ENCODE measurements around the gene KRTAP5-8.
"Not testable (repeated sequence)": the region's sequence is repeated elsewhere in the genome, so short reads cannot be mapped to it uniquely, and the experiment has no call there.

Gene KRTAP5-8

DNA sequence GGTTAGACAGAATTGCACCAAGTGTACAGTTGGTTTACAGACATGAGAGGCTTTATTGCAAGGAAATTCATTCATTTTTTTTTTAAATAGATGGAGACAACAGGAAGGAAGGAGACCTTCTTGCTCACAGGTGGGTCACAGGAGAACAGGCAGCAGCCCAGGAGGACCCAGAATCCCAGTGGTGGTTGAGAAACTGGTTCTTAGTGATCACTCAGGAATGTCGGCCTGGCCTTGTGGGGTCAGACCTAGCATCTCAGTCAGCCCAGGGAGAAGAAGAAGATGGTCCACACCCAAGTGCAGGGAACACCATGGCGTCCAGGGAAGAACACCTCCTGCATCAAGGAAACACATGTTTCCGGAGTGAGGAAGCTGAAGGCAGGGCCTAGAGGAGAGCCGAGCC is 44.0 kb downstream of the KRTAP5-8 start:
- Histone ChIP-seq H3K4me3 (ENCODE audit: control insufficient read depth in 1 of 7, extremely low read depth in 1 of 7, insufficient read depth in 4 of 7, low read depth in 2 of 7, low read length in 6 of 7) (no peak overlapping the region), H3K27me3 (replicated peaks in 2 of 5; ENCODE audit: control insufficient read depth in 4 of 5, insufficient read depth in 5 of 5, low read length in 4 of 5) (no peaks in the 10 kb centered on the region), H3K27ac (ENCODE audit: insufficient read depth in 1 of 2, low read depth in 1 of 2, low read length in 2 of 2, poor library complexity in 1 of 2, severe bottlenecking in 2 of 2) (no peak overlapping the region), H3K9me3 (ENCODE audit: control extremely low read depth in 1 of 5, control insufficient read depth in 4 of 5, insufficient read depth in 2 of 5, low read depth in 1 of 5, low read length in 4 of 5) (no peaks in the 10 kb centered on the region), H3K36me3 (ENCODE audit: control insufficient read depth in 4 of 4, insufficient read depth in 4 of 4, low read length in 3 of 4) (no peaks in the 10 kb centered on the region), H3K4me1 (ENCODE audit: control extremely low read depth in 1 of 4, control insufficient read depth in 4 of 4, insufficient read depth in 4 of 4, low read length in 3 of 4) (peaks cover 0 to 15% (median 3%) of the 10 kb centered on the region in 4 experiments)
- 100% methylated on average over 4 of the region's 4 CpGs for WGBS (ENCODE audit: insufficient coverage)
- no peak for DNase-seq
- ChIA-PET CTCF (interaction anchor here (1.1 to 1.6 kb wide), 2 partner anchors 9 to 18 kb away, joined by 4 to 5 read pairs; no protein-coding TSS in a partner anchor), POLR2A (no interaction called here)

DNA sequence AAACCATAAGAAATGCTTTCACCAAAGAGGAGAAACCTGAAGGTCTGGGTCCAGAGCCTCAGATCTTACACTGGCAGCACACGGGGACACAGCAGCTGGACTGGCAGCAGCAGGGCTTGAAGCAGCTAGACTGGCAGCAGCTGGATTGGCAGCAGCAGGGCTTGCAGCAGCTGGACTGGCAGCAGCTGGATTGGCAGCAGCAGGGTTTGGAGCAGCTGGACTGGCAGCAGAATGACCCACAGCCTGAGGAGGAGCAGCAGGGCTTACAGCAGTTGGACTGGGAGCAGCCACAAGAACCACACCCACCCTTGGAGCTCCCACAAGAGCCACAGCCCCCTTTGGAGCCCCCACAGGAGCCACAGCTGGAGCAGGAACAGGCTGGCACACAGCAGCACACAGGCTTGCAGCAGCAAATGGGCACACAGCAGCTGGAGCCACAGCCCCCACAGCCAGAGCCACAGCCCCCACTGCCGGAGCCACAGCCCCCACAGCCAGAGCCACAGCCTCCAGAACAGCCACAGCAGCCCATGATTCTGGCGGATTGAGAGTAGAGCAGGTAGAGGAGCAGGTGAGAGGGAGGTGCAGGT is 44.6 kb downstream of the KRTAP5-8 start, which contains the start of gene KRTAP5-11:
KRTAP5-11 (minus strand) TSS at position 567 of the 587 bp plus-strand sequence; CDS start at position 529, 38 bp downstream.
- no peak for DNase-seq
- POLR2A ChIA-PET = no interaction called here

DNA sequence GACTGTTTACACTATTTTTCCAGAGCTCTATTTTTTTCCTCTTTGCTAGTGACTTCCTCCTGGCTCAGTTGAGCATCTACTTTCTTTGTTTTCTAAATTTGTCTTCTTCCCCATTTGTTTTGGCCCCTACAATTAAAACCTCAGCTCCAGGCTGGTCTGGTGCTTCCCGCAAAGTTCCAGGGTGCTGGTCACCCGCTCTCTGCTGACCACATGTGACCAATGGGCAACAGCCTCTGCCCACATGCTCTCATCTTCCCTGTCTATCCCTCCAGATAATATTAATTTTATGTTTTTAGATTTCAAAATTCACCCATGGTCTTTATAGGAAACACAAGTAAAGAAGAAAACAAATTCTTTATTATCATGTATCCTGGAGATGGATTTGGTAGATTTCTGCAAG is 45.1 kb downstream of the KRTAP5-8 start:
- H3K27me3 ChIP-seq (replicated peaks in 2 of 5; ENCODE audit: control insufficient read depth in 4 of 5, insufficient read depth in 5 of 5, low read length in 4 of 5); H3K36me3 ChIP-seq (ENCODE audit: control insufficient read depth in 4 of 4, insufficient read depth in 4 of 4, low read length in 3 of 4); H3K9me3 ChIP-seq (ENCODE audit: control extremely low read depth in 1 of 5, control insufficient read depth in 4 of 5, insufficient read depth in 2 of 5, low read depth in 1 of 5, low read length in 4 of 5); H3K4me3 ChIP-seq (ENCODE audit: control insufficient read depth in 1 of 7, extremely low read depth in 1 of 7, insufficient read depth in 4 of 7, low read depth in 2 of 7, low read length in 6 of 7); H3K27ac ChIP-seq (ENCODE audit: insufficient read depth in 1 of 2, low read depth in 1 of 2, low read length in 2 of 2, poor library complexity in 1 of 2, severe bottlenecking in 2 of 2); POLR2A ChIA-PET; DNase-seq: not testable (repeated sequence)
- CTCF ChIA-PET = interaction anchor here (1.1 to 1.6 kb wide), 2 partner anchors 10 to 19 kb away, joined by 4 to 5 read pairs; no protein-coding TSS in a partner anchor
- no CpG with 5 or more reads among the region's 2 CpGs for WGBS (ENCODE audit: insufficient coverage)
- H3K4me1 ChIP-seq (ENCODE audit: control extremely low read depth in 1 of 4, control insufficient read depth in 4 of 4, insufficient read depth in 4 of 4, low read length in 3 of 4) = peaks cover 0 to 15% (median 3%) of the 10 kb centered on the region in 4 experiments

More for the DNA sequence above, 44.6 kb downstream of the KRTAP5-8 start, which contains the start of gene KRTAP5-11:
- no peaks in the 10 kb centered on the region for H3K36me3 ChIP-seq (ENCODE audit: control insufficient read depth in 4 of 4, insufficient read depth in 4 of 4, low read length in 3 of 4)
- no peaks in the 10 kb centered on the region for H3K9me3 ChIP-seq (ENCODE audit: control extremely low read depth in 1 of 5, control insufficient read depth in 4 of 5, insufficient read depth in 2 of 5, low read depth in 1 of 5, low read length in 4 of 5)
- no peak within 1 kb of the TSS for H3K27ac ChIP-seq (ENCODE audit: insufficient read depth in 1 of 2, low read depth in 1 of 2, low read length in 2 of 2, poor library complexity in 1 of 2, severe bottlenecking in 2 of 2)
- CTCF ChIA-PET = interaction anchor here (1.1 to 1.6 kb wide), 2 partner anchors 9 to 19 kb away, joined by 4 to 5 read pairs; no protein-coding TSS in a partner anchor
- WGBS (ENCODE audit: insufficient coverage) = 92% methylated on average over 2 of the region's 3 CpGs
- no peak within 1 kb of the TSS for H3K4me3 ChIP-seq (ENCODE audit: control insufficient read depth in 1 of 7, extremely low read depth in 1 of 7, insufficient read depth in 4 of 7, low read depth in 2 of 7, low read length in 6 of 7)
- no peaks in the 10 kb centered on the region for H3K27me3 ChIP-seq (replicated peaks in 2 of 5; ENCODE audit: control insufficient read depth in 4 of 5, insufficient read depth in 5 of 5, low read length in 4 of 5)
- H3K4me1 ChIP-seq (ENCODE audit: control extremely low read depth in 1 of 4, control insufficient read depth in 4 of 4, insufficient read depth in 4 of 4, low read length in 3 of 4) = peaks cover 0 to 15% (median 3%) of the 10 kb centered on the region in 4 experiments

DNA sequence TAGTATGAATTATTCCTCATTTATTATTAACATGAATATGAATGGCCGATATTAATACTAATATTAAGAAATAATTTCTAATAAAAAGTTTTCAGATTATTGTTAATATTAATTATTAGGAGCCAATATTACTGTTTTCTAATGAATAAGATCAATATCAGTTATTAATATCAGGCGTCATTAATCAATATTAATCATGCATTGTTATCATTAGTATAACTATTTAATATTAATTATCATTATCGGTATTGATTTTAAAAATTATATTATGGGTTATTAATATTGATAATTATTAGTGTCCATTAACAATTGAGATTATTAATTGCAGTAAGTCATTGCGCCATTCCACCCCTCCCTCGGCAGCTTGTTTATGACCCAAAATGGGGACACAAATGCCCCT is 47.8 kb downstream of the KRTAP5-8 start:
- DNase-seq; H3K9me3 ChIP-seq (ENCODE audit: control extremely low read depth in 1 of 5, control insufficient read depth in 4 of 5, insufficient read depth in 2 of 5, low read depth in 1 of 5, low read length in 4 of 5); H3K4me3 ChIP-seq (ENCODE audit: control insufficient read depth in 1 of 7, extremely low read depth in 1 of 7, insufficient read depth in 4 of 7, low read depth in 2 of 7, low read length in 6 of 7); H3K27ac ChIP-seq (ENCODE audit: insufficient read depth in 1 of 2, low read depth in 1 of 2, low read length in 2 of 2, poor library complexity in 1 of 2, severe bottlenecking in 2 of 2); H3K36me3 ChIP-seq (ENCODE audit: control insufficient read depth in 4 of 4, insufficient read depth in 4 of 4, low read length in 3 of 4); CTCF ChIA-PET; POLR2A ChIA-PET; H3K27me3 ChIP-seq (replicated peaks in 2 of 5; ENCODE audit: control insufficient read depth in 4 of 5, insufficient read depth in 5 of 5, low read length in 4 of 5): not testable (repeated sequence)
- peaks cover 0 to 15% (median 2%) of the 10 kb centered on the region in 4 experiments for H3K4me1 ChIP-seq (ENCODE audit: control extremely low read depth in 1 of 4, control insufficient read depth in 4 of 4, insufficient read depth in 4 of 4, low read length in 3 of 4)
- WGBS (ENCODE audit: insufficient coverage) = 100% methylated on average over 2 of the region's 5 CpGs

DNA sequence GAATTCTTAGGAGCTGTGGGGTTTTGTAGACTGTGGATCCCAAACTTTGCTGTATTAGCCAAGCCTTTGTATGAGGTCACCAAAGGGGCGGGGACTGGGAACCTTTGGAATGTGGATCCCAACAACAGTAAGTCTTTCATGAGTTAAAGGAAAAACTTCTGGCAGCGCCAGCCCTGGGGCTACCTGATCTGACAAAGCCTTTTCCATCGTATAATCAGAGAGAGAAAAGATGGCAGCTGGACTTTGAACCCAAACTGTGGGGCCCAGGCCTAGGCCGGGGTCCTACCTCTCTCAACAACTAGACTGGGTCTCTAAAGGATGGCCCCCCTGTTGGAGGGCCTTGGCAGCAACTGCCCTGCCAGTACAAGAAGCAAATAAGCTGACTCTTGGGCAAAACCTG is 50.5 kb downstream of the KRTAP5-8 start:
- H3K4me3 ChIP-seq (ENCODE audit: control insufficient read depth in 1 of 7, extremely low read depth in 1 of 7, insufficient read depth in 4 of 7, low read depth in 2 of 7, low read length in 6 of 7); H3K27ac ChIP-seq (ENCODE audit: insufficient read depth in 1 of 2, low read depth in 1 of 2, low read length in 2 of 2, poor library complexity in 1 of 2, severe bottlenecking in 2 of 2); DNase-seq; H3K27me3 ChIP-seq (replicated peaks in 2 of 5; ENCODE audit: control insufficient read depth in 4 of 5, insufficient read depth in 5 of 5, low read length in 4 of 5); CTCF ChIA-PET; H3K4me1 ChIP-seq (ENCODE audit: control extremely low read depth in 1 of 4, control insufficient read depth in 4 of 4, insufficient read depth in 4 of 4, low read length in 3 of 4); POLR2A ChIA-PET; H3K9me3 ChIP-seq (ENCODE audit: control extremely low read depth in 1 of 5, control insufficient read depth in 4 of 5, insufficient read depth in 2 of 5, low read depth in 1 of 5, low read length in 4 of 5); H3K36me3 ChIP-seq (ENCODE audit: control insufficient read depth in 4 of 4, insufficient read depth in 4 of 4, low read length in 3 of 4): not testable (repeated sequence)
- 62% methylated on average over 3 of the region's 4 CpGs for WGBS (ENCODE audit: insufficient coverage)

Data from common myeloid progenitor, CD34-positive (primary cell).